CD4-positive, CD25-positive, alpha-beta regulatory T cell (primary cell): Measurements from ENCODE around the gene NTRK2. TPM values are rescaled to one million over a fixed set of nuclear protein-coding genes. Genes with fewer than 3 reads are reported as not detected.

Source experiments
- ATAC-seq, 2 donors: fragments of 150-1000 bp; cut with Tn5 transposase; one replicate each; pipeline ENCODE4 v1.10.0; 2021; ENCODE audit warnings: low read depth in 2 of 2, moderate number of reproducible peaks in 2 of 2, moderate library complexity in 1 of 2
- DNase-seq, 3 donors: peaks; one replicate each; pipeline versions ENCODE4 v3.0.0 to v3.0.0-alpha.2; 2012 to 2022; ENCODE audit warnings: mixed read lengths in 1 of 3
- H3K27ac ChIP-seq: one replicate; pipeline ENCODE4 v1.7.0; 2013; ENCODE audit warnings: mild to moderate bottlenecking, low read length; ENCODE audit not compliant: insufficient read depth, poor library complexity, severe bottlenecking
- H3K27me3 ChIP-seq: one replicate; pipeline ENCODE4 v1.7.0; 2013; ENCODE audit warnings: low read length; ENCODE audit not compliant: control insufficient read depth, insufficient read depth
- H3K36me3 ChIP-seq: one replicate; pipeline ENCODE4 v1.7.0; 2013; ENCODE audit warnings: mild to moderate bottlenecking, low read length, moderate library complexity; ENCODE audit not compliant: control insufficient read depth, insufficient read depth
- H3K4me1 ChIP-seq: 2 replicates; pipeline ENCODE4 v1.7.0; 2013; ENCODE audit warnings: mild to moderate bottlenecking, low read length; ENCODE audit not compliant: insufficient read depth, control insufficient read depth, poor library complexity, severe bottlenecking
- H3K4me3 ChIP-seq: one replicate; pipeline ENCODE4 v1.7.0; 2013; ENCODE audit warnings: low read depth, mild to moderate bottlenecking, low read length, moderate library complexity
- H3K9me3 ChIP-seq, 2 experiments: 1 replicate in 1 of 2; 2 replicates in 1 of 2; pipeline ENCODE4 v1.7.0; 2013; ENCODE audit warnings: low read length in 2 of 2, mild to moderate bottlenecking in 1 of 2, moderate library complexity in 1 of 2; ENCODE audit not compliant: control insufficient read depth in 2 of 2
- H3K27ac Mint-ChIP-seq, 3 donors: one replicate each; pipeline ENCODE4 v1.8.0; 2020 to 2022; ENCODE audit warnings: mild to moderate bottlenecking in 3 of 3, mixed read lengths in 3 of 3, moderate library complexity in 2 of 3
- H3K27me3 Mint-ChIP-seq: one replicate; pipeline ENCODE4 v1.8.0; 2022; ENCODE audit warnings: mild to moderate bottlenecking, mixed read lengths
- H3K36me3 Mint-ChIP-seq: one replicate; pipeline ENCODE4 v1.8.0; 2020; ENCODE audit warnings: mixed read lengths
- H3K4me1 Mint-ChIP-seq, 4 donors: one replicate each; pipeline ENCODE4 v1.8.0; 2020 to 2022; ENCODE audit warnings: mixed read lengths in 4 of 4, mild to moderate bottlenecking in 1 of 4
- H3K4me3 Mint-ChIP-seq, 4 donors: one replicate each; pipeline ENCODE4 v1.8.0; 2020 to 2022; ENCODE audit warnings: mild to moderate bottlenecking in 4 of 4, mixed read lengths in 4 of 4, moderate library complexity in 3 of 4
- H3K9me3 Mint-ChIP-seq, 7 donors: one replicate each; pipeline ENCODE4 v1.8.0; 2020 to 2022; ENCODE audit warnings: mixed read lengths in 7 of 7, mild to moderate bottlenecking in 3 of 7, moderate library complexity in 2 of 7
- polyA plus RNA-seq, 4 donors: library from polyadenylated mRNA; unstranded; fragments of 300-500 nt; fragmentation: Illumina TruSeq; gene quantifications; one replicate each; pipeline ENCODE4 v1.2.3, GENCODE V29; 2021
- total RNA-seq: library from RNA; stranded (reverse); gene quantifications from one replicate; pipeline ENCODE4 v1.2.3, GENCODE V29; 2022

NTRK2 gene
- total and polyA plus RNA-seq, 5 donors from 2014 or later, result 0.02 to 0.12 TPM; not detected in 3

- Mint-ChIP-seq H3K27ac (no peak overlapping the region), H3K9me3 (peaks cover 0 to 3% (median 0%) of the 10 kb centered on the region in 7 donors), H3K4me1 (no peaks in the 10 kb centered on the region), H3K36me3 (no peaks in the 10 kb centered on the region), H3K27me3 (no peaks in the 10 kb centered on the region), H3K4me3 (no peak overlapping the region)
- H3K4me1 ChIP-seq, result no peaks in the 10 kb centered on the region
- DNase-seq, result no peak
- no peaks in the 10 kb centered on the region for H3K36me3 ChIP-seq
- ATAC-seq, result no peak
- no peak overlapping the region for H3K4me3 ChIP-seq
- H3K27ac ChIP-seq, result no peak overlapping the region
- H3K27me3 ChIP-seq, result no peaks in the 10 kb centered on the region
- no peaks in the 10 kb centered on the region for H3K9me3 ChIP-seq
These were observed 338.7 kb downstream of the NTRK2 start for GRCh38 chr9:85008215-85008614.

GRCh38 chr9:85009251-85009650, 339.7 kb downstream of the NTRK2 start:
- no peak overlapping the region for H3K4me3 ChIP-seq
- H3K9me3 Mint-ChIP-seq, result peaks cover 0 to 4% (median 0%) of the 10 kb centered on the region in 7 donors
- no peak overlapping the region for H3K27ac ChIP-seq
- no peaks in the 10 kb centered on the region for H3K9me3 ChIP-seq
- no peaks in the 10 kb centered on the region for H3K4me1 ChIP-seq
- DNase-seq (no peak), ATAC-seq (no peak)
- H3K4me1 Mint-ChIP-seq, result no peaks in the 10 kb centered on the region
- no peak overlapping the region for H3K4me3 Mint-ChIP-seq
- no peak overlapping the region for H3K27ac Mint-ChIP-seq
- no peaks in the 10 kb centered on the region for H3K36me3 Mint-ChIP-seq
- no peaks in the 10 kb centered on the region for H3K36me3 ChIP-seq
- no peaks in the 10 kb centered on the region for H3K27me3 ChIP-seq
- no peaks in the 10 kb centered on the region for H3K27me3 Mint-ChIP-seq

GRCh38 chr9:85013703-85014102, 344.2 kb downstream of the NTRK2 start:
- Histone ChIP-seq H3K36me3 (no peaks in the 10 kb centered on the region), H3K27ac (no peak overlapping the region), H3K4me3 (no peak overlapping the region), H3K27me3 (no peaks in the 10 kb centered on the region), H3K4me1 (no peaks in the 10 kb centered on the region), H3K9me3 (no peaks in the 10 kb centered on the region)
- Mint-ChIP-seq H3K4me3 (no peak overlapping the region), H3K27ac (no peak overlapping the region), H3K27me3 (no peaks in the 10 kb centered on the region), H3K36me3 (no peaks in the 10 kb centered on the region), H3K9me3 (peaks cover 0 to 5% (median 0%) of the 10 kb centered on the region in 7 donors), H3K4me1 (no peaks in the 10 kb centered on the region)
- ATAC-seq, result no peak
- no peak for DNase-seq

- Histone ChIP-seq H3K4me1 (no peaks in the 10 kb centered on the region), H3K9me3 (no peaks in the 10 kb centered on the region), H3K27ac (no peak overlapping the region), H3K36me3 (no peaks in the 10 kb centered on the region), H3K27me3 (no peaks in the 10 kb centered on the region), H3K4me3 (no peak overlapping the region)
- DNase-seq (no peak), ATAC-seq (no peak)
- Mint-ChIP-seq H3K9me3 (peaks cover 0 to 5% (median 0%) of the 10 kb centered on the region in 7 donors), H3K27me3 (no peaks in the 10 kb centered on the region), H3K4me3 (no peak overlapping the region), H3K4me1 (no peaks in the 10 kb centered on the region), H3K27ac (no peak overlapping the region), H3K36me3 (no peaks in the 10 kb centered on the region)
These were observed 344.8 kb downstream of the NTRK2 start for GRCh38 chr9:85014292-85014691.

- no peak overlapping the region for H3K27ac Mint-ChIP-seq
These were observed 347.0 kb downstream of the NTRK2 start for GRCh38 chr9:85016384-85017006.

GRCh38 chr9:85020791-85021190, 351.3 kb downstream of the NTRK2 start:
- Histone ChIP-seq H3K36me3 (no peaks in the 10 kb centered on the region), H3K27me3 (no peaks in the 10 kb centered on the region), H3K4me1 (no peaks in the 10 kb centered on the region), H3K27ac (no peak overlapping the region), H3K9me3 (no peaks in the 10 kb centered on the region), H3K4me3 (no peak overlapping the region)
- ATAC-seq (no peak), DNase-seq (no peak)
- no peaks in the 10 kb centered on the region for H3K4me1 Mint-ChIP-seq
- H3K4me3 Mint-ChIP-seq, result no peak overlapping the region
- no peaks in the 10 kb centered on the region for H3K36me3 Mint-ChIP-seq
- no peak overlapping the region for H3K27ac Mint-ChIP-seq
- peaks cover 0 to 5% (median 0%) of the 10 kb centered on the region in 7 donors for H3K9me3 Mint-ChIP-seq
- H3K27me3 Mint-ChIP-seq, result no peaks in the 10 kb centered on the region

More at GRCh38 chr9:85016384-85017006, 347.0 kb downstream of the NTRK2 start:
- H3K4me1 ChIP-seq, result no peaks in the 10 kb centered on the region
- DNase-seq, result no peak
- no peaks in the 10 kb centered on the region for H3K9me3 ChIP-seq
- H3K36me3 ChIP-seq, result no peaks in the 10 kb centered on the region
- Mint-ChIP-seq H3K4me3 (no peak overlapping the region), H3K9me3 (peaks cover 0 to 11% (median 2%) of the 10 kb centered on the region in 7 donors), H3K36me3 (no peaks in the 10 kb centered on the region), H3K4me1 (no peaks in the 10 kb centered on the region), H3K27me3 (no peaks in the 10 kb centered on the region)
- no peak for ATAC-seq
- H3K27me3 ChIP-seq, result no peaks in the 10 kb centered on the region
- H3K27ac ChIP-seq, result no peak overlapping the region
- no peak overlapping the region for H3K4me3 ChIP-seq

GRCh38 chr9:85021686-85022085, 352.2 kb downstream of the NTRK2 start:
- no peak overlapping the region for H3K4me3 Mint-ChIP-seq
- H3K9me3 Mint-ChIP-seq, result peaks cover 0 to 5% (median 0%) of the 10 kb centered on the region in 7 donors
- H3K9me3 ChIP-seq, result no peaks in the 10 kb centered on the region
- no peaks in the 10 kb centered on the region for H3K4me1 Mint-ChIP-seq
- DNase-seq (no peak), ATAC-seq (no peak)
- H3K4me3 ChIP-seq, result no peak overlapping the region
- H3K27me3 Mint-ChIP-seq, result no peaks in the 10 kb centered on the region
- no peak overlapping the region for H3K27ac ChIP-seq
- H3K27me3 ChIP-seq, result no peaks in the 10 kb centered on the region
- H3K36me3 ChIP-seq, result no peaks in the 10 kb centered on the region
- no peak overlapping the region for H3K27ac Mint-ChIP-seq
- H3K4me1 ChIP-seq, result no peaks in the 10 kb centered on the region
- H3K36me3 Mint-ChIP-seq, result no peaks in the 10 kb centered on the region

- no peak for ATAC-seq
- H3K4me3 ChIP-seq, result no peak overlapping the region
- no peaks in the 10 kb centered on the region for H3K4me1 ChIP-seq
- Mint-ChIP-seq H3K4me3 (no peak overlapping the region), H3K27me3 (no peaks in the 10 kb centered on the region), H3K9me3 (peaks cover 0 to 5% (median 0%) of the 10 kb centered on the region in 7 donors), H3K27ac (no peak overlapping the region), H3K4me1 (no peaks in the 10 kb centered on the region), H3K36me3 (no peaks in the 10 kb centered on the region)
- no peaks in the 10 kb centered on the region for H3K27me3 ChIP-seq
- no peaks in the 10 kb centered on the region for H3K9me3 ChIP-seq
- no peak overlapping the region for H3K27ac ChIP-seq
- H3K36me3 ChIP-seq, result no peaks in the 10 kb centered on the region
- DNase-seq, result no peak
These were observed 354.8 kb downstream of the NTRK2 start for GRCh38 chr9:85024374-85024773.
